Stimulated activated CD4-positive, alpha-beta T cell treated with anti-CD3 and anti-CD28 coated beads, Interleukin-12 subunit alpha, Interleukin-12 subunit beta, amount 100 ng/mL, for 48 hours (primary cell): ENCODE measurements around the gene SFXN4.
"Not testable (repeated sequence)": the region's sequence is repeated elsewhere in the genome, so short reads cannot be mapped to it uniquely, and the experiment has no call there.

ENCODE experiments used
- DNase-seq, 3 donors: peaks; one replicate each; pipeline ENCODE4 v3.0.0-alpha.2; 2020; ENCODE audit warnings: low read depth in 2 of 3, low spot score in 1 of 3

SFXN4 gene

GRCh38 chr10:119190954-119191785 is 25.7 kb upstream of the SFXN4 start:
- no peak for DNase-seq

GRCh38 chr10:119190353-119190752 is 24.8 kb upstream of the SFXN4 start:
- DNase-seq: no peak

- DNase-seq: no peak
Measured at GRCh38 chr10:119189811-119190282, 24.3 kb upstream of the SFXN4 start.

- no peak for DNase-seq
Measured at GRCh38 chr10:119183664-119184412, 18.3 kb upstream of the SFXN4 start.

- not testable (repeated sequence) for DNase-seq
Measured at GRCh38 chr10:119180850-119181400, 15.4 kb upstream of the SFXN4 start.

- peak; percentile 88 to 94 (median 93) for DNase-seq
Measured at GRCh38 chr10:119178372-119179119, 13.0 kb upstream of the SFXN4 start, which contains the start of gene PRDX3. Gene PRDX3 (minus strand): TSS chr10:119178812. CDS start chr10:119178790, 22 bp downstream.

- DNase-seq: peak in 2 of 3 donors; percentile 15 to 38
Measured at GRCh38 chr10:119177708-119178371, 12.3 kb upstream of the SFXN4 start.

- DNase-seq: no peak
Measured at GRCh38 chr10:119176166-119176565, 10.7 kb upstream of the SFXN4 start.

GRCh38 chr10:119174109-119174508 is 8.6 kb upstream of the SFXN4 start:
- DNase-seq: no peak

- DNase-seq: no peak
Measured at GRCh38 chr10:119167041-119167440, 1.5 kb upstream of the SFXN4 start.

GRCh38 chr10:119166564-119166963 is 1.1 kb upstream of the SFXN4 start:
- DNase-seq: no peak

GRCh38 chr10:119166118-119166500 is 595 bp upstream of the SFXN4 start:
- DNase-seq: no peak

GRCh38 chr10:119162452-119163092 is 2.9 kb downstream of the SFXN4 start:
- DNase-seq: no peak

- no peak for DNase-seq
Measured at GRCh38 chr10:119161680-119162451, 3.6 kb downstream of the SFXN4 start.

- no peak for DNase-seq
Measured at GRCh38 chr10:119159332-119159731, 6.2 kb downstream of the SFXN4 start.

GRCh38 chr10:119153661-119154060 is 11.9 kb downstream of the SFXN4 start:
- DNase-seq: no peak

GRCh38 chr10:119153041-119153440 is 12.5 kb downstream of the SFXN4 start:
- no peak for DNase-seq

- not testable (repeated sequence) for DNase-seq
Measured at GRCh38 chr10:119151601-119152000, 13.9 kb downstream of the SFXN4 start.

GRCh38 chr10:119149729-119150128 is 15.8 kb downstream of the SFXN4 start:
- DNase-seq: no peak
